Smooth muscle cell of the brain vasculature (primary cell): Measurements from ENCODE around the gene NIP7.

Experiments
- DNase-seq: peaks from one replicate; pipeline ENCODE4 v3.0.0-alpha.2; 2012; ENCODE audit warnings: low read depth, low spot score

Gene NIP7

DNA sequence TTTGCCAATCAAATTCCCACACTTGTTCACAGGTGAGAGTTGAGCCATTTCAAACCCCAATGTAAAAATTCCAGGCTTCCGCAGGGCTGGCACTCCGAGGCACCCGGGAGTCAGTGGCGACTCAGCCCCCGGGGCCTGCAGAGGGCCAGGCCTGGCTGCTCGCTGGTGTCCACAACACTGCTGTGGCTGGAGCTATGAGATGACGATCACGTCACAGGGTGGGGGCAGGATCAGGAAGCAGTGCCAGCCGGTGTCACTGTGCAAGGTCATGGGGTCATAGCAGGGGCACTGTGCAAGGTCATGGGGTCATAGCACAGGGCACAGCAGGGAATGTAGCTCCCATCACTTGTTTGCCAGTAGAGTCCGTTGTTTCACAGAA is 20.7 kb upstream of the NIP7 start:
- DNase-seq = no peak

DNA sequence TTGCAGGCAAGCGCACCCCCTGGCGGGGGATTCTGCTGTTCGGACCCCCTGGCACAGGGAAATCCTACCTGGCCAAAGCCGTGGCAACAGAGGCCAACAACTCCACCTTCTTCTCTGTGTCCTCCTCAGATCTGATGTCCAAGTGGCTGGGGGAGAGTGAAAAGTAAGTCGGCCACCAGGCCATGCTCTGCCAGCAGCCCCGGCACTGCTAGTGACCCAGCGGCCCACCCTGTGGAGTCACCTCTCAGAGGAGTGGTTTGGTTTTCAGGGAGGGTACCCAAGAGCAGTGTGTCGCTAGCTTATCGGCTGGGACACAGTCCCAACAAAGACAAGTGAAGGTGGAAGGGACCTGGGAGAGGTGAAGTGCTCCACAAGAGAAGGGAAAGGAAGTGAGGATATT is 20.2 kb upstream of the NIP7 start:
- DNase-seq = no peak

DNA sequence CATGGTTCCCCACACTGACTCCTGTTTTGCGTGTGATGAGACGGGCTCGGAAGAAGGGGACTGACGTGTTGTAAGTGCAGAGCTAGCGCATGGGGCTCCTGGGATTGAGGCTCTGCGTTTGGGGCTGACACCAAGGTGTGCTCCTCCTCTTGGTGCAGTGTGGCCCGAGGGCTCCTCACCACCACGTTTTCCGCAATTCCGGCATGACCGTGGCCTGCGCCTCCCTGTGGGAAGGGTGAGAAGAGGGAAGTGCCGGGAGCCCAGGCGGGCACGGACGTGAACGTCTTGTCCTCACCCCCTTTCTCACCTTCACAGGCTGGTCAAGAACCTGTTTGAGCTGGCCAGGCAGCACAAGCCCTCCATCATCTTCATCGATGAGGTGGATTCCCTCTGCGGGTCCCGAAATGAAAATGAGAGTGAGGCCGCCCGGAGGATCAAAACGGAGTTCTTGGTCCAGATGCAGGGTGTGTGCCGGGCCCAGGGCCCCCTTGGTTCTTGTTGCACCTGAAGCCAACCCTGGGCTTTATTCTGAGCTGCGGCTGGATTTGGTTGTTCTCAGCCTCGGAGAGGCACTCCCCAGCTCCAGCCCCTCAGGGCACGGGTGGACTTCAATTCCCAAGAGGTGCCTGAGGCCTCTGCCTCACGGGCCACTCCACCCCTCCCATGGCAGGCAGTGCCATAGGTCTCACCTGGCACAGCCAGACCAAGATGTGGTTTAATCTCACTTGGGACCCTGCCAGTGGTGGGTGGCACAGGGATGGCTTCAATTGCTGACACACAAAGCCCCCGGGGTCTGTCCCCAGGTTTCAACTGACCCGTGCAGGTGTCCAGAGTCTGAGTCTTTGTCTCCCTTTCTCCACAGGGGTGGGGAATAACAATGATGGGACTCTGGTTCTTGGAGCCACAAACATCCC is 19.5 kb upstream of the NIP7 start:
- DNase-seq = no peak

DNA sequence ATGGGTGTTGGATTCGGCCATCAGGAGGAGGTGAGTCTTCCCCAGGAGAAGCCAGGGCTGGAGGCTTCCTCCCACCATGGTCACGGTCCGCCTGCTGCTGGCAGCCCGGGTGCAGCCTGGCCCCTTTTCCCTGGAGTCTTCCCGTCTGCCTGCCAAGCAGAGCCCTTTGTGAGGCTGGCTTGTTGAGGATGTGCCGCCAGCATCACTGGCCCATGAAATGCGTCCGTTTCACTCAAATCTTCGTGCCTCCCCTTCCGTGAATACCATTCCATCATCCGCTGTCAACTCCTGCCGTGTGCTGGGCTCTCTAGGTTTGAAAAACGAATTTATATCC is 18.9 kb upstream of the NIP7 start:
- no peak for DNase-seq

DNA sequence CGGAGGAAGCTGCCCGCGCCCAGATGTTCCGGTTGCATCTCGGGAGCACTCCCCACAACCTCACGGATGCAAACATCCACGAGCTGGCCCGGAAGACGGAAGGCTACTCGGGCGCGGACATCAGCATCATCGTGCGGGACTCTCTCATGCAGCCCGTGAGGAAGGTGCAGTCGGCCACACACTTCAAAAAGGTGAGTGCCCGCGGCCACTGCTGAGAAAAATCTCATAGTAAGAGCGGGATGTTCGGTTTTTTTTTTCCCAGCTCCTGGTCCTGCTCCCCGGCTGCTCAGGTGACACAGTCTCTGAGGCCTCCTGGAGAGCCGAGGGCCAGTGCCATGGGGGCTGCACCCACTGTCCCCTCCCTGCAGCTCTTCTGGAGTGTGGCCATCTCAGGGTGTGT is 18.5 kb upstream of the NIP7 start:
- no peak for DNase-seq

DNA sequence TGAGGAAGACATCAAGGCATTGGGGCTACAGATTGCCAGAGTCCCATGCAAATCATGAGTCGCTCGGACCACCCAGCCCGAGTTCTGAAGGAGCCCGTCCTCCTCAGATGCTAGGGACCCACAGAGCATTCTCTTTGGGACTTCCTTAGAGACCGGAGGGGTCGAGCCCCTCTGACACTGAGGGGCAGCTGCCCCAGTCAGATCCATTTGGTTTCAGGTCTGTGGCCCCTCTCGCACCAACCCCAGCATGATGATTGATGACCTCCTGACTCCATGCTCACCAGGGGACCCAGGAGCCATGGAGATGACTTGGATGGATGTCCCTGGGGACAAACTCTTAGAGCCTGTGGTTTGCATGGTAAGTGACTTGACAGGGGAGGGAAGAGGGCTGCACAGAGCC is 17.2 kb upstream of the NIP7 start:
- DNase-seq = no peak

DNA sequence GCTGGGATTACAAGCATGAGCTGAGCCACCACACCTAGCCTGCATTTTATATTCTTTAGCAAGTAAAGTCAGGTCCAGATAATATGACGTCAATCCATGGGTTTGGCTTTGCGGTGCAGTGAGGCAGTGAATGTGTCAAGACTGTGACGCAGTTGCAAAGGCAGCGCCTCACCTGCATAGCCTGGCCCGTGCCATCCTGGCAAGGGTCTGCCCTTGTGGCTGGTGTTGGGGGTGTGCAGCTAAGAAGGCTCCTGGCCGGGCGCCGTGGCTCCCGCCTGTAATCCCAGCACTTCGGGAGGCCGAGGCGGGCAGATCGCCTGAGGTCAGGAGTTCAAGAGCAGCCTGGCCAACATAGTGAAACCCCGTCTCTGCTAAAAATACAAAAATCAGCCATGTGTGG is 16.2 kb upstream of the NIP7 start:
- DNase-seq = no peak

DNA sequence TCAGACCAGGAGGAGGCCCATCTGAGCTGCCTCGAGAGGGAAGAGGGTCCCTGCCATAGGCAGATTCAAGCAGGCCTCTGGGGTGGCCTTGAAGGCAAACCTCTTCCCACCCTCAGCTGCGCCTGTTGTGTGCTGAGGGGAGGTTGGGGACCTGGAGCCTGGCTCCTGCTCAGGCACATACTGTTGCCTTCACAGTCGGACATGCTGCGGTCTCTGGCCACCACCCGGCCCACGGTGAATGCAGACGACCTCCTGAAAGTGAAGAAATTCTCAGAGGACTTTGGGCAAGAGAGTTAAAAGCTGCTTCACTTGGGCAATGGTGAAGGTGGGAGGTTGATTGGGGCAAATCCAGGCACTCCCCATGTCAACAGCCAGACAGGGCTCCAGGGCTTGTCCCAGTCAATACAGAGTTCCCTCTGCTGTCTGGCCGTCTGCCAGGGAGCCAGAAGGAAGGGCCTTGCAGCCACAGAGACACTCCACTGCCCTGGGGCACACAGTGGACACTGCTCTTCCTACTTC is 15.5 kb upstream of the NIP7 start:
- no peak for DNase-seq

DNA sequence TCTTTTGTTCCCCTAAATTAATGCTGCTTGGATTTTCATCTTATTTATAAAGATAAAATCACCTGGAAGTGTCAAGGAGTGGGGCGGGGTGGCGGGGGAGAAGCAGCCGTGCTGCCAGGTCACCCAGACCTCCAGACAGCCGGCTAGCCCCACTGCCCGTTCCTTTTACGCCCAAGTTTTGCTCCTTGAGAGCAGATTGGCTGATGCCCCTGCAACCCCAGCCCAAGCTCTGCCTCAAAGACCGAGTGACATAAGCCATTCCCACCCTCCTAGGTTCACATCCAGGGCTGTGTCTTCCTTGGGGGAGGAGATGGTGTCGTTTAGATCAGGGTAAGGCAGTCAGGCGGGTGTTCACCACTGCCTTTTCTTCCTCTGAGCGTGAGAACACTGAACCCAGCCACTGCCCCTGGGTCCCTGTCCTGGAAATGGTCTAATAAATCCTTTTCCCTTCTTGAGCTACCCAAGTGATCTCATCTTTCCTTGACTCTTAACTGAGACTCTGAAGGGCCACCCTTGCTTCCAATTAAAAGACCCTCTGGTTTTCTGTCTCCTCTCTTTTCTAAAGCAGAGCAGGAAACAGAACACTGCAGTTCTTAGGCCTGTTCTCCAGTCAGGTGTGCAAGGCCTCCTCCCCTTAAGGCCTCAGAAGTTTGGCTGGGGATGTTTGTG is 14.9 kb upstream of the NIP7 start:
- no peak for DNase-seq

DNA sequence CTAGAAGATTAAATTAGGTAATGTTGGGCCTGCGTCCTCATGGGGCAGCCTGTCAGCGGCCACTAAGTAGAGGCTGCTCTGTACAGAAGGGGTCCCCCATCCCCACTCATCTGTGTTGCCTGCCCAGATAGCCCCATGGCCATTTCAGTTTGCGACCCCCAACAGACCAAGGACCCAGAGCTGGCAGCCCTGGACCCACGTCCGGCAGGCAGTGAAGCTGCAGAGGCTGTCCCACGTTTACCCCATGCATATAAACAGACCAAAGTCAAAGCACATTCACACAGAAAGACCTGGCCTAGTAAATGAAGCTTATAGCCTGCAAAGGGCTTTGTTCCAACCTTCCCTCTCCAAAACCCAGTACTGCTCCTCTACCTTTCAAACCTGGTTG is 13.8 kb upstream of the NIP7 start:
- DNase-seq = no peak

DNA sequence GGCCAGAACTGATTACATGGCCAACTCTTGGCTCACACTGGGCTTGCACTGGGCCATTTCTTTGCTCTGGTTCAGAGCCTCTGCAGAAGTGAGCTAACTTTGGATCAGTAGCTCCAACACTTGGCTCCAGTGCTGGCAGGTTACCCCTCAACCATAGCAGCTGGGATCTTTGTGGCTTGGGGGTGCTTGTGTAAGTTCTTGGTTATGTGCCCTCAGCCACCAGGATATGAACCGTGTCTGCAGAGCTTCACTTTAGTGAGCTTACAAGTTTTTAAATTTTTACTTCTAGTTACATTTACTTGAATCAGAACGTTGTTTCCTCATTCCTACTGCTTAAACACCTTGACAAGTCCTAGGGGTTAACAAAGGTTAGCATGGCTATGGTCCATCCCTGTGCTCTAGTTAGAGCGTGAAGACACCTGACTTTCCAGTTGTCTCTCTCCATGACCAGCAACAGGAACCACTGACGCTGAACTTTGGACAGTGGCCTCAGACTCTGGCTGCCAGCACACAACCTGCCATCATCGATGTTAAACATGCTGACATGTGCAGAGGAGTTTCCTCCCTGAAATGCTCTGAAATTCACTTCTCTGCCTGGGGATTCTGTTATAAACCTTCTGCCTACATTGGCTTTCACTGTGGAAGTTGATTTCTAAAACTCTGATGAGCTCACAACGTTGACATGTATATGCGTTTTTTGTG is 13.2 kb upstream of the NIP7 start:
- DNase-seq = no peak

DNA sequence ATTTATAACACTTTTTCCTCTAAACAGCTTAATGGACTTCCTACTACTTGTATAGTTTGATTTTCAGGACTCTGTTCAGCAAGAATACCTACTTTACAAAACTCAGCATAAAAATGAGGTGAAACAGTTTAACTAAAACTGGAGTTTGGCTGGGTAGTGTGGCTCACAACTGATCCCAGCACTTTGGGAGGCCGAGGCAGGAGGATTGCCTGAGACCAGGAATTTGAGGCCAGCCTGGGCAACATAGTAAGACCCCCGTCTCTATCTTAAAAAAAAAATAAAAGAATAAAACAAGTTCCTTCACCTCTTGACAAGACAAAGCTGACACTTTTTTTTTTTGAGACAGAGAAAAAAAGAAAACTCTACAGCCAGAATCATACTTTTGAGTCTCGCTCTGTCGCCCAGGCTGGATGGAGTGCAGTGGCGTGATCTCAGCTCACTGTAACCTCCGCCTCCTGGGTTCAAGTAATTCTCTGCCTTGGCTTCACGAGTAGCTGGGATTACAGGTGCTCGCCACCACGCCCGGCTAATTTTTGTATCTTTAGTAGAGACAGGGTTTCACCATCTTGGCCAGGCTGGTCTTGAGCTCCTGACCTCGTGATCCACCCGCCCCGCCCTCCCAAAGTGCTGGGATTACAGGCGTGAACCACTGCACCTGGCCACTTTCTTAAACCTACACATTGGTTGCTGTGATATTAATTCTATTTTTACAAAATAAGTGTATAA is 11.8 kb upstream of the NIP7 start:
- no peak for DNase-seq

DNA sequence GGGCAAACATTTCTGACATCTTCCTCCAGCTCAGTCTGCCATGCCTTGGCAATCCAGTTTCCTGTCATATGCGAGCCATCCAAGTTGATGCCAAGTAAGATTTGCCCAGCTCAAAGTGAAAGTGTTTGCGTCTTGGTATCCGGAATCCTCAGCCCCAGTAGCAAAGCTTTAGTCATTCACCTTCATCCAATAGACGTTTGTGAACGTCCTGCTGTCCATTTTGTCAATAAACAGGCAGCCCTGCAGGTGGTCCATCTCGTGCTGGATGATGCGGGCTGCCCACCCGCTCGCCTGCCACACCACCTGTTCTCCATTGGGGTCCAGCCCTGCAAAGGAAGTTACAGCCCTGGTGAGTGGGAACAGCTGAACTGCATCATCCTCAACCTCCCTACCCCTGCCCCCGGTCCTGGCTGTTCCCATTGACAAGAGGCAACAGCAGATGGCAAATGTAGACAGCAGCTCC is 10.7 kb upstream of the NIP7 start:
- peak; percentile 40 for DNase-seq

DNA sequence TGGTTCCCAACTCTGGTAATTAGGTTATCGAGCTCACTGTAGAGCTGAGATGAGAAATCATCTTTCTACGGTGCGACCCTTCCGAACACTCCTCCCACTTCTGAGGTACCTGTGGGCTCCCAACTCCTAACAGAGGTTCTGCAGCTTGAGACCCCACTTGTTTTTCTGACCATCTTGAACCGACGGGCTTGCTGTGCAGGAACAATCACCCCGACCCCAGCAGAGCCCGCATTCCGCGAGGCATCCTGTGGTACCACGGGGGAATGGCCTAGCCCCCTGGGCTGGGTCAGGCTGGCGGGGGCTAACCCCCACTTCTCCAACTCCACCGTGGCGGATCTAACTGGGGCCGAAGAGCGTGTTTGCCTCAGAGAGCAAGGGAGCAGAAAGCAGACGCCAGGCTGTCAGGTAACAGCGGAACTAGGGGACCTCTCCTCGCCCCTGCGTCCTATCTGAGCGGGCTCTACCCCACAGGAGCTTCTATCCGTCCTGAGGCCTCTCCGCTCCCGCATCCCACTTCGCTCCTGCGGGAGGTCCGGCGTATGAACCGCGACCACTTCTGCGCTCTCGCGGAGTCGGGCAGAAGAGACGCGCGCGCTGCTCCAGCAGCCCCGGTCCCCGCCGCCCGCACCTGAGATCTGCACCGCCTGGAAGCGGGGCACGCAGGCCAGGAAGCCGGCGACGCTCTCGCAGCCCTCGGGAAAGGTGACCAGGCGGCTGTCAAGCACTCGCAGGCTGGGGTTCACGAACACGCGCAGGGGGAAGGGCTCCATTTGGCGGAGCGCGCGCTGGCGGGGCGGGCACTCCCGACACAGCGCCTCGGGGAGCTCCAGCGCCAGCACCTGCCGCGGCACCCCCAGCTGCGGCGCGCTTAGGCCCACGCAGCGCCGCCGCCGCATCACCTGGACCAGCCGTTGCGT is 9.9 kb upstream of the NIP7 start:
- no peak for DNase-seq

DNA sequence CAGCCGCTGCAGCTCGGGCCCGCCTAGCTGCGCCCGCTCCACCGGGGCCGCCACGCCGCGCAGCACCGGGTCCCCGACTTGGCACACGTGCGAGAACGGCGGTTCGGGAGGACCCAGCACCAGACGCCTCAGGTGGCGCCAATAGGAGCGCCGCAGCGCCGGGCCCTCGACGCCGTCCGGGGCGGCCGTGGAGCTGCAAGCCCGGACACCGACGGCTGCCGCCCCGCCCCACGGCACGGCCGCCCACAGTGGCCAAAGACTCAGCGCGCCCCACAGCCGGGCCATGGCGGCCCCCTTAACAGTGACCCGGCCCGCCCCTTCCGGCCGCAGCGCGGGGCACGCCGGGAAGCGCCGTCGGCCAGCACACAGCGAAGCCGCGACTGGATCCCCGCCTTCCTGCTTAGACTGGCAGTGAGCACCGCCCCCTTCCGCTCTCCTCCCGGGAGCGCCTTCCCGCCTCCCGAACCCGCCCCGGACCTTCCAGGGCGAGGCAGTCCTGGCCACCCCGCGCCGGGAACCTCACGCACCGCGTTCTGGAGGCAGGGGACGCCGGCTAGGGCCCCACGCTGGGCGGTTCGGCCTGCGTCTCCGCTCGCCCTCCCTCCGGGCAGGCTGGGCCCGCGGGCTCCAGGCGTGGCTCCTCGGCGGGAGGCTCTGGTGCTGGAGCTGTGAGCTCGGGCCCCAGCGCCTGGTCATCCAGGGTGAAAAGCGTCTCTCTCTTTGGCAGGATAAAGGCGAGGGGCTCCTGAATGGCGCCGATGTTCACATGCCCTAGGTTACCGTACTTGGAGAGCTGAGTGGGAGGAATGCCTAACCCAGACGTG is 9.1 kb upstream of the NIP7 start, which contains the start of gene PDF:
Gene PDF (minus strand): TSS at position 303 of the 824 bp plus-strand sequence. CDS start 18 bp downstream, at position 285.
- DNase-seq = peak; percentile 78

DNA sequence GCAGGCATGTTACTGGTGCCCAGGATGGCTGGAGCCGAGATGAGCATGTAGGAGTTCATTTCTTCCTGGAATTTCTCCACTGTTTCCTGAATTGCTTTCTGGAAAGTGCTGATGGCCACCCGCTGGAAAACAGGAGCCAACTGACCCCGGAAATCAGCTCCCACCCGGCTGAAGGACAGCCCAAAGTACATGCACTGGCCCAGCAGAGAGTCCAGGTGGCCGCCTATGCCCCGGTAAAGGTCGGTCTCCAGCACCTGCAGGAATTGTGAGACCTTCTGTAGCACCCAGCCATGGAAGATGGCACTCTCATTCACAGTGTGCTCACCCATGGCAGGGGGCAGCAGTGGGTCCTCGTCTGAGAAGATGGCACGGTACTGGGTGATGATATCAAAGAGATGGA is 4.9 kb upstream of the NIP7 start:
- no peak for DNase-seq

DNA sequence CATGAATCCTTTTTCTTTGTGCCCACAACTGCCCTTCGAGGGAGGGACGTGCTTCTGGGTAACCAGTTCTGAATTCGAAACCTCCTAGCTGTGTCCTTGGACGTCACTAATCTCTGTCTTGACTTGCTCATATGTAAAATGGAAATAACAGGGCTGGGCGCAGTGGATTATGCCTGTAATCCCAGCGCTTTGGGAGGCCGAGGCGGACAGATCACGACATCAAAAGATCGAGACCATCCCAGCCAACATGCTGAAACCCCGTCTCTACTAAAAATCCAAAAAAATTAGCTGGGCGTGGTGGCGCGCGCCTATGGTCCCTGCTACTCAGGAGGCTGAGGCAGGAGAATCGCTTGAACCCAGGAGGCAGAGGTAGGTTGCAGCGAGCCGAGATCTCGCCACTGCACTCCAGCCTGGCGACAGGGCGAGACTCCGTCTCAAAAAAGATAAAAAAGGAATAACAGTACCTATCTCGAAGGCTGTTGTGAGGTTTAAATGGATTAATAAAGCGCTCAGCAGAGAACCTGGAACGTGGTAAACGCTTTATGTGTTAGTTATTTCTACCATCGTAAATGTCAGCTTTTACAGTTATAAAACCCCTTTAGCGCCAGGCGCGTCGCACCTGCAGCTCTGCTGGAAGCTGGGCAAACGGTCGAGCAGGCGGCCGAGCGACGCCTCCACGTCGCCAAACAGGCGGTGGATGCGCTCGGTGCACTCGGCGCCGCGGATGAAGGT is 849 bp upstream of the NIP7 start:
- no peak for DNase-seq

DNA sequence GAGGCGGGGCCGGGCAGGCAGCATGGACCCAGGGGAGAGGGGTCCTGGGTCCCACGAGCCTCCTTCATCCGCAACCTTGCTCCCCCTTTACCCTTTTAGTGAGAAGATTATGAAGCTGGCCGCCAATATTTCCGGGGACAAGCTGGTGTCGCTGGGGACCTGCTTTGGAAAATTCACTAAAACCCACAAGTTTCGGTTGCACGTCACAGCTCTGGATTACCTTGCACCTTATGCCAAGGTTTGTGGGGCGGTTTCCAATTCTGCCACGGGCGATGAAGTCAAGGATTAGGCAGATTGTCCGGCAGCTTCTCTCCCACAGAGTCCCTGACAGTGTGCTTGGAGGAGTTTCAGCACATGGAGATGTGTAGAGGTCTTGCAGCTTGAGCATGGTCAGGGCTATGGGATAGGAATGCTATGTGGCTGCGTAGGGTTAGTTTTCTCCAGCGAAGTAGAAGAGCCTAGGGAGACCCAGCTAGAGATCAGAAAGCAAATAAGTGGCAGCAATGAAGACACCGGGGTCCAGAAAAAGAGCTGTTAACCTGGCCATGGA is 598 bp downstream of the NIP7 start:
- no peak for DNase-seq

DNA sequence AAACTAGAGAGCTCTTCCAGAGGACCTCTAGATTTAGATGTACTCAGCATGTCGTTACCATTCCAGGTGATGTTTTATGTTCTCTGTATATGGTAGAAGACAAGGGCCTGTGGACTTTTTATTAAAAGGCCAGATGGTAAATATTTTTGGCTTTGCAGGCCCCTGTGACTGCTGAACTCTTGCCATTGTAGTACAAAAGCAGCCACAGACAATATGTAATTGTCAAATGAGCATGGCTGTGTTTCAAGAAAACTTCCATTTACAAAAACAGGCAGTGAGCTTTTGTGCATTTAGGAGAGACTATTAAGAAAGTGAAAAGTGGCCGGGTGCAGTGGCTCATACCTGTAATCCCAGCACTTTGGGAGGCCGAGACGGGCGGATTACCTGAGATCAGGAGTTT is 4.6 kb downstream of the NIP7 start:
- no peak for DNase-seq
